HUES64 (cell line): ENCODE results near the gene SHB.

Source experiments
- H3K27ac ChIP-seq: 2 replicates; pipeline ENCODE4 v1.7.0; 2013; ENCODE audit warnings: low read depth, low read length, inconsistent platforms
- H3K27me3 ChIP-seq: 2 replicates; pipeline ENCODE4 v1.6.1; 2013; ENCODE audit warnings: mild to moderate bottlenecking, low read length; ENCODE audit not compliant: insufficient read depth
- H3K36me3 ChIP-seq: 2 replicates; pipeline ENCODE4 v1.6.1; 2013; ENCODE audit warnings: mild to moderate bottlenecking, low read length; ENCODE audit not compliant: insufficient read depth
- H3K4me1 ChIP-seq: 2 replicates; pipeline ENCODE4 v1.6.1; 2013; ENCODE audit warnings: mild to moderate bottlenecking, low read length, moderate library complexity; ENCODE audit not compliant: insufficient read depth
- H3K4me3 ChIP-seq: 2 replicates; pipeline ENCODE4 v1.5.1; 2013; ENCODE audit warnings: mild to moderate bottlenecking, low read length, moderate library complexity
- H3K9ac ChIP-seq: 2 replicates; pipeline ENCODE4 v1.6.1; 2013; ENCODE audit warnings: mild to moderate bottlenecking, low read depth, low read length
- H3K9me3 ChIP-seq: 2 replicates; pipeline ENCODE4 v1.6.1; 2013; ENCODE audit warnings: low read depth, low read length; ENCODE audit not compliant: insufficient read depth
- WGBS: fragments of 150-250, 120-280 bp; methylation state at CpG from one replicate; pipeline ENCODE4 v1.1.7; 2013; ENCODE audit warnings: missing lambda C conversion rate; 5-methylcytosine and 5-hydroxymethylcytosine counted together

The SHB gene

GRCh38 chr9:38010918-38011704, 57.9 kb downstream of the SHB start:
- H3K4me1 ChIP-seq, result peaks cover 36% of the 10 kb centered on the region
- WGBS, result 88% methylated on average over 7 of the region's 7 CpGs
- no peaks in the 10 kb centered on the region for H3K27me3 ChIP-seq
- H3K9me3 ChIP-seq, result no peaks in the 10 kb centered on the region
- 0 out of 2 replicates have a peak, but pooled peaks cover 2% of the 10 kb centered on the region for H3K36me3 ChIP-seq
- no peak overlapping the region for H3K9ac ChIP-seq
- H3K27ac ChIP-seq, result no peak overlapping the region
- no peak overlapping the region for H3K4me3 ChIP-seq

GRCh38 chr9:38009990-38010389, 59.0 kb downstream of the SHB start:
- no peaks in the 10 kb centered on the region for H3K27me3 ChIP-seq
- H3K36me3 ChIP-seq, result 0 out of 2 replicates have a peak, but pooled peaks cover 2% of the 10 kb centered on the region
- H3K9ac ChIP-seq, result no peak overlapping the region
- no peaks in the 10 kb centered on the region for H3K9me3 ChIP-seq
- no peak overlapping the region for H3K27ac ChIP-seq
- 76% methylated on average over 4 of the region's 4 CpGs for WGBS
- H3K4me3 ChIP-seq, result no peak overlapping the region
- H3K4me1 ChIP-seq, result peaks cover 27% of the 10 kb centered on the region

GRCh38 chr9:38009035-38009501, 60.0 kb downstream of the SHB start:
- H3K27me3 ChIP-seq, result no peaks in the 10 kb centered on the region
- H3K4me3 ChIP-seq, result no peak overlapping the region
- no peaks in the 10 kb centered on the region for H3K9me3 ChIP-seq
- peak overlapping the region; percentile 7; the same call in 1 of the 2 replicates for H3K27ac ChIP-seq
- no peak overlapping the region for H3K9ac ChIP-seq
- H3K36me3 ChIP-seq, result no peaks in the 10 kb centered on the region
- H3K4me1 ChIP-seq, result peaks cover 22% of the 10 kb centered on the region
- 88% methylated on average over 5 of the region's 5 CpGs for WGBS

GRCh38 chr9:38008168-38009034, 60.6 kb downstream of the SHB start:
- no peak overlapping the region for H3K9ac ChIP-seq
- H3K4me3 ChIP-seq, result no peak overlapping the region
- peak overlapping the region; percentile 7; the same call in 1 of the 2 replicates for H3K27ac ChIP-seq
- no peaks in the 10 kb centered on the region for H3K27me3 ChIP-seq
- no peaks in the 10 kb centered on the region for H3K36me3 ChIP-seq
- 35% methylated on average over 9 of the region's 10 CpGs for WGBS
- H3K4me1 ChIP-seq, result peaks cover 22% of the 10 kb centered on the region
- H3K9me3 ChIP-seq, result no peaks in the 10 kb centered on the region

- 96% methylated on average over 5 of the region's 5 CpGs for WGBS
- Histone ChIP-seq H3K36me3 (no peaks in the 10 kb centered on the region), H3K9me3 (no peaks in the 10 kb centered on the region), H3K9ac (no peak overlapping the region), H3K27ac (no peak overlapping the region), H3K27me3 (no peaks in the 10 kb centered on the region), H3K4me3 (no peak overlapping the region), H3K4me1 (peaks cover 22% of the 10 kb centered on the region)
Measured at GRCh38 chr9:38007016-38007415, 62.0 kb downstream of the SHB start.

- 91% methylated on average over 7 of the region's 7 CpGs for WGBS
- H3K4me3 ChIP-seq, result no peak overlapping the region
- peaks cover 23% of the 10 kb centered on the region for H3K4me1 ChIP-seq
- H3K27me3 ChIP-seq, result no peaks in the 10 kb centered on the region
- H3K36me3 ChIP-seq, result no peaks in the 10 kb centered on the region
- no peak overlapping the region for H3K27ac ChIP-seq
- H3K9ac ChIP-seq, result no peak overlapping the region
- no peaks in the 10 kb centered on the region for H3K9me3 ChIP-seq
Measured at GRCh38 chr9:38006163-38006562, 62.9 kb downstream of the SHB start.

GRCh38 chr9:38004809-38005560, 64.0 kb downstream of the SHB start:
- Histone ChIP-seq H3K36me3 (no peaks in the 10 kb centered on the region), H3K4me1 (peaks cover 28% of the 10 kb centered on the region), H3K9me3 (no peaks in the 10 kb centered on the region), H3K27ac (no peak overlapping the region), H3K4me3 (no peak overlapping the region), H3K9ac (no peak overlapping the region), H3K27me3 (no peaks in the 10 kb centered on the region)
- 95% methylated on average over 12 of the region's 12 CpGs for WGBS

- H3K4me3 ChIP-seq, result no peak overlapping the region
- H3K9me3 ChIP-seq, result no peaks in the 10 kb centered on the region
- H3K27ac ChIP-seq, result no peak overlapping the region
- no peaks in the 10 kb centered on the region for H3K36me3 ChIP-seq
- H3K27me3 ChIP-seq, result no peaks in the 10 kb centered on the region
- 93% methylated on average over 17 of the region's 17 CpGs for WGBS
- no peak overlapping the region for H3K9ac ChIP-seq
- H3K4me1 ChIP-seq, result peaks cover 29% of the 10 kb centered on the region
Measured at GRCh38 chr9:38003946-38004808, 64.8 kb downstream of the SHB start.

- Histone ChIP-seq H3K36me3 (no peaks in the 10 kb centered on the region), H3K27ac (no peak overlapping the region), H3K4me1 (peaks cover 21% of the 10 kb centered on the region), H3K27me3 (no peaks in the 10 kb centered on the region), H3K4me3 (no peak overlapping the region), H3K9ac (no peak overlapping the region), H3K9me3 (no peaks in the 10 kb centered on the region)
- WGBS, result 89% methylated on average over 8 of the region's 8 CpGs
Measured at GRCh38 chr9:38003230-38003629, 65.8 kb downstream of the SHB start.

- Histone ChIP-seq H3K4me3 (no peak overlapping the region), H3K27ac (no peak overlapping the region), H3K4me1 (peaks cover 13% of the 10 kb centered on the region; the same call in 1 of the 2 replicates), H3K9me3 (no peaks in the 10 kb centered on the region), H3K9ac (no peak overlapping the region), H3K27me3 (no peaks in the 10 kb centered on the region), H3K36me3 (no peaks in the 10 kb centered on the region)
- WGBS, result 92% methylated on average over 7 of the region's 7 CpGs
Measured at GRCh38 chr9:38001430-38001829, 67.6 kb downstream of the SHB start.
